ENCODE results near the gene DEFB115. TPM values are rescaled to one million over a fixed set of nuclear protein-coding genes. Genes with fewer than 3 reads are reported as not detected.
"Not testable (repeated sequence)": the region's sequence is repeated elsewhere in the genome, so short reads cannot be mapped to it uniquely, and the experiment has no call there.

The DEFB115 gene
- total RNA-seq, 2 experiments from 2014 or later, result not detected

DNA sequence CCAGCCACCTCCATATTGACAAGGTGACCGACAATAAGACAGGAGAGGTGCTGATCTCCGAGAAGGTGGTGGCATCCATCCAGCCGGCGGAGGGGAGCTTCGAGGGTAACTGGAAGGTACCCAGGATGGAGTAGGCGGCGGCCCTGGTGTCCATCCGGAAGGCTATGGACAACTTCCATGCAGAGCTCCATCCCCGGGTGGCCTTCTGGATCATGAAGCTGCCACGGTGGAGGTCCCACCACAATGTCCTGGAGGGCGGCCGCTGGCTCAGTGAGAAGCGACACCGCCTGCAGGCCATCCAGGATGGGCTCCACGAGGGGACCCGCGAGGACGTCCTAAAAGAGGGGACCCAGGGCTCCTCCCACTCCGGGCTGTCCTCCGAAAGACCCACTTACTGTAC lies 17.0 kb downstream of the DEFB115 start:
- Histone ChIP-seq H3K27ac (ENCODE audit: low read depth, low read length, poor library complexity, severe bottlenecking) (no peak overlapping the region), H3K4me3 (ENCODE audit: low read depth, low read length, poor library complexity, severe bottlenecking) (no peak overlapping the region), H3K9me2 (ENCODE audit: insufficient read depth, low read length) (no peaks in the 10 kb centered on the region), H3K4me1 (ENCODE audit: insufficient read depth, low read length, poor library complexity, severe bottlenecking) (no peaks in the 10 kb centered on the region), H3K9me3 (ENCODE audit: low read length) (0 out of 2 replicates have a peak, but pooled peaks cover 6% of the 10 kb centered on the region), H2AFZ (ENCODE audit: low read length) (no peak overlapping the region), H3K4me2 (ENCODE audit: low read length) (no peak overlapping the region), H4K20me1 (ENCODE audit: insufficient read depth, low read length) (no peaks in the 10 kb centered on the region), H3K36me3 (ENCODE audit: insufficient read depth, low read length) (no peaks in the 10 kb centered on the region), H3K79me2 (ENCODE audit: insufficient read depth, low read depth, low read length) (no peaks in the 10 kb centered on the region)
- DNase-seq (ENCODE audit: low spot score), result no peak
- BruUV-seq (replicated peaks), result no TSS peak
- ChIA-PET POLR2A (no interaction called here), CTCF (ENCODE audit: unreplicated experiment) (no interaction called here)
- TF ChIP-seq CTCF (conservative IDR thresholded peaks at IDR 0.05; ENCODE audit: low read length) (no peak), EZH2phosphoT487 (IDR thresholded peaks at IDR 0.05; ENCODE audit: borderline replicate concordance, low read depth, low read length) (no peak)
- intact Hi-C loops (cut with micrococcal nuclease; ENCODE audit: unreplicated experiment), result no loop called here

DNA sequence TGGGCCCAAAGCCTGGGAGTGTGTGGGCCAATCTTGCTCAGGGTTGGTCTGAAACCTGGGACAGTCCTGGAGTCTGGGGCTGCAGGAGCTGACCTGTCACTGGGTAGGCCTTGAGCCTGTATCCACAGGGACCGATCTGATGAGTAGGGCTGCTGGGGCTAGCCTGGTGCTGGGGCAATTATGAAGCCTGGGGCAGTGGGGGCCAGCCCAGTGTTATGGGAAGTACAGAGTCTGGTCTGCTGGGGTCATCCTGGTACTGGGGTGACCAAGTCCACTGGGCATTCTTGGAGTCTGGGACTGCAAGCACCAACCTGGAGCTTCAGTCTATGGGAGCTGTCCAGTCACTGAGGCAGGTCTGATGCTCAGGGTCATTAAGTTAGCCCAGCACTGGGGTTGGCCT lies 20.7 kb downstream of the DEFB115 start:
- ChIA-PET POLR2A (no interaction called here), CTCF (ENCODE audit: unreplicated experiment) (no interaction called here)
- Histone ChIP-seq H3K9me2 (ENCODE audit: insufficient read depth, low read length) (no peaks in the 10 kb centered on the region), H2AFZ (ENCODE audit: low read length) (no peak overlapping the region), H3K4me1 (ENCODE audit: insufficient read depth, low read length, poor library complexity, severe bottlenecking) (no peaks in the 10 kb centered on the region), H4K20me1 (ENCODE audit: insufficient read depth, low read length) (no peaks in the 10 kb centered on the region), H3K9me3 (ENCODE audit: low read length) (no peaks in the 10 kb centered on the region), H3K36me3 (ENCODE audit: insufficient read depth, low read length) (no peaks in the 10 kb centered on the region), H3K79me2 (ENCODE audit: insufficient read depth, low read depth, low read length) (no peaks in the 10 kb centered on the region), H3K27ac (ENCODE audit: low read depth, low read length, poor library complexity, severe bottlenecking) (no peak overlapping the region), H3K4me2 (ENCODE audit: low read length) (no peak overlapping the region), H3K4me3 (ENCODE audit: low read depth, low read length, poor library complexity, severe bottlenecking) (no peak overlapping the region)
- no TSS peak for BruUV-seq (replicated peaks)
- no peak for DNase-seq (ENCODE audit: low spot score)
- intact Hi-C loops (cut with micrococcal nuclease; ENCODE audit: unreplicated experiment), result no loop called here
- TF ChIP-seq CTCF (conservative IDR thresholded peaks at IDR 0.05; ENCODE audit: low read length) (no peak), EZH2phosphoT487 (IDR thresholded peaks at IDR 0.05; ENCODE audit: borderline replicate concordance, low read depth, low read length) (no peak)

GRCh38 chr20:31284964-31285363 lies 27.5 kb downstream of the DEFB115 start:
- H3K4me1 ChIP-seq (ENCODE audit: insufficient read depth, low read length, poor library complexity, severe bottlenecking); intact Hi-C loops (cut with micrococcal nuclease; ENCODE audit: unreplicated experiment); H3K36me3 ChIP-seq (ENCODE audit: insufficient read depth, low read length); H4K20me1 ChIP-seq (ENCODE audit: insufficient read depth, low read length); H3K9me3 ChIP-seq (ENCODE audit: low read length); H3K9me2 ChIP-seq (ENCODE audit: insufficient read depth, low read length); BruUV-seq (replicated peaks); DNase-seq (ENCODE audit: low spot score); H2AFZ ChIP-seq (ENCODE audit: low read length); H3K79me2 ChIP-seq (ENCODE audit: insufficient read depth, low read depth, low read length); H3K27ac ChIP-seq (ENCODE audit: low read depth, low read length, poor library complexity, severe bottlenecking); POLR2A ChIA-PET; H3K4me3 ChIP-seq (ENCODE audit: low read depth, low read length, poor library complexity, severe bottlenecking); H3K4me2 ChIP-seq (ENCODE audit: low read length); CTCF ChIA-PET (ENCODE audit: unreplicated experiment): not testable (repeated sequence)

Measured in OCI-LY7 (cell line).